Measurements from ENCODE around the gene SERPIND1. TPM values are rescaled to one million over a fixed set of nuclear protein-coding genes. Genes with fewer than 3 reads are reported as not detected.
A peak's percentile ranks its signal among the peaks of the same experiment; 100 is the strongest.

Gene SERPIND1
- total RNA-seq, 2 experiments from 2014 or later = not detected

DNA sequence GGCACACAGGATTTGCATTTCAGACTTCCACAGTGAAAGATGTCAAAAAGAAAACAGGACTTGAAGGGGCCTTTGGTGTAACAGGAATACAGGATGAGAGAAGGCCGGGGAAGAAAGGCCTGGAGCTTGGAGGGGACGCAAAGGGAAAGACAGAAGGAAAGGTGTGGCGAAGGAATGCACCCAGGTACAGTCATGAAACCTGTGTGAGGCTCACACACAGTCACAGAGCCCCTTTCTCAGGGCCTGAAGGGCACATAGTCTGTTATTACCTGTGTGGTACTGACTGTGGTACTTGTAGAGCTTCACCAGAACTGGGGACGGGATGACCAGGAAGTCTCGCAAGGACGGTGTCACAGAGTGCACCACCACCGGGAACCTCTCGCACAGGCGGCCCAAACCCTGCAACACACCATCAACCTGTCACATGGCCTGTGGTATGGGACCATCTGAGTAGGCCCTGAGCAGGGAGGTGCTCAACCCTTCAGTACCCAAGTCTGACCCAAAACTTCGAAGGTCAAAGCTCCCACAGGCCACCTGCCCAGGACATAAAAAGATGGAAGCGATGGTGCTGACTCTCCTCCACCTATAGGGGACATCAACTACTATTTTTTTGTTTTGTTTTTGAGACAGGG, 29.1 kb downstream of the SERPIND1 start:
- H3K4me1 Mint-ChIP-seq (ENCODE audit: low read depth) = peaks cover 6% of the 10 kb centered on the region
- intact Hi-C loops (cut with micrococcal nuclease) = no loop called here
- H3K36me3 Mint-ChIP-seq = peaks cover 49% of the 10 kb centered on the region
- no peak overlapping the region for H3K4me3 Mint-ChIP-seq
- no peaks in the 10 kb centered on the region for H3K9me3 Mint-ChIP-seq
- no peak for DNase-seq
- POLR2A ChIA-PET = no interaction called here
- no peak overlapping the region for H3K27ac Mint-ChIP-seq
- CTCF ChIA-PET = no interaction called here
- H3K27me3 Mint-ChIP-seq = no peaks in the 10 kb centered on the region

DNA sequence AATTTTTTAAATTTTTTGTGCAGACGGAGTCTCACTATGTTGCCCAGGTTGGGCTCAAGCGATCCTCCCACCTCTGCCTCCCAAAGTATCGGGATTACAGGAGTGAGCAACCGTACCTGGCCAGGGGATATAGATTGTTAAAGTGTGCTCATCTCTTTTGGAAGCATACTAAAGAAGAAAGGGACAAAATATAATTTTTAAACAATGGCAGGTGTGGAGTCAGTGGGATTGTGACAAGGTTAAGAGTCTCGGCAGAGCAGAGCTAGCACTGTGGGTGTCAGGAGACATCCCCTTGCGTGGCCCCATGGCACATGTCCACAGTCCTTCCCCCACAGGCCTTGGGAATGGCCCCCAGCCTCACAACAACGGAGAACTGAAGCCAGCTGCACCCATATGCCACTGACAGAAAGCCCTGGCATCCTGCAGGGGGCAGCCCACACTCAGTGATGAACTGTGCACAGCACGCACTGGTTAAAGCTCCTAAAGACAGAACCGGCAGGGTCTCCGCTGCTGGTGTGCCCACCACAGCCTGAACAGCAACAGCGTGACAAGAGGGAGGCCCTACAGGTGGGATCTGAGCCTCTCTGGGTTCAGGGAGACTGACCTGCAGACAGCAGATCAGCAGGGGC, 29.9 kb downstream of the SERPIND1 start:
- peaks cover 44% of the 10 kb centered on the region for H3K36me3 Mint-ChIP-seq
- POLR2A ChIA-PET = no interaction called here
- H3K4me3 Mint-ChIP-seq = no peak overlapping the region
- H3K9me3 Mint-ChIP-seq = no peaks in the 10 kb centered on the region
- CTCF ChIA-PET = interaction anchor here (1.0 to 1.2 kb wide), 2 partner anchors 10 to 117 kb away, joined by 3 to 4 read pairs; no protein-coding TSS in a partner anchor
- peak; percentile 56 for DNase-seq
- intact Hi-C loops (cut with micrococcal nuclease) = no loop called here
- no peaks in the 10 kb centered on the region for H3K27me3 Mint-ChIP-seq
- H3K4me1 Mint-ChIP-seq (ENCODE audit: low read depth) = peaks cover 6% of the 10 kb centered on the region
- H3K27ac Mint-ChIP-seq = no peak overlapping the region

DNA sequence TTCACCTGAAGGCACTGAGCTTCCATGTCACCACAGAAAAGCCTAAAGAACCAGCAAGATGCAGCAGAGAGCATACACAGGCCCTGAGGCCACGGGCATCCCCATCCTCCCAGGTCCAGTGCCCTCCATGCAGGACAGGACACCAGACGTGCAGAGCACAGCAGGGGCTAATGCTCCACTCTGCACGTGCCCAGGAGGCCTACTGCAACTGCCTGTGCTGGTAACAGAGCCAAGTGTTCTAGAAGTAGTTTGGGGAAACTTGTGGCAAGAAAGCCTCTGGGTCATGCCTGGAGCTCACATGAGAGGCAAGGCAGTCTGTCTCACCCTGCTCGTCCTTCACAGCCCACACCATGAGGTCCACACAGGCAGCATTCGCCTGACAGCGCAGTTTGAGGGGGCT, 30.7 kb downstream of the SERPIND1 start:
- H3K27me3 Mint-ChIP-seq = no peaks in the 10 kb centered on the region
- no peak overlapping the region for H3K4me3 Mint-ChIP-seq
- H3K4me1 Mint-ChIP-seq (ENCODE audit: low read depth) = peaks cover 6% of the 10 kb centered on the region
- intact Hi-C loops (cut with micrococcal nuclease) = no loop called here
- H3K36me3 Mint-ChIP-seq = peaks cover 41% of the 10 kb centered on the region
- no peaks in the 10 kb centered on the region for H3K9me3 Mint-ChIP-seq
- no peak overlapping the region for H3K27ac Mint-ChIP-seq
- ChIA-PET CTCF (interaction anchor here (1.2 kb wide), 1 partner anchor 11 kb away, joined by 4 read pairs; no protein-coding TSS in a partner anchor), POLR2A (no interaction called here)
- DNase-seq = no peak

DNA sequence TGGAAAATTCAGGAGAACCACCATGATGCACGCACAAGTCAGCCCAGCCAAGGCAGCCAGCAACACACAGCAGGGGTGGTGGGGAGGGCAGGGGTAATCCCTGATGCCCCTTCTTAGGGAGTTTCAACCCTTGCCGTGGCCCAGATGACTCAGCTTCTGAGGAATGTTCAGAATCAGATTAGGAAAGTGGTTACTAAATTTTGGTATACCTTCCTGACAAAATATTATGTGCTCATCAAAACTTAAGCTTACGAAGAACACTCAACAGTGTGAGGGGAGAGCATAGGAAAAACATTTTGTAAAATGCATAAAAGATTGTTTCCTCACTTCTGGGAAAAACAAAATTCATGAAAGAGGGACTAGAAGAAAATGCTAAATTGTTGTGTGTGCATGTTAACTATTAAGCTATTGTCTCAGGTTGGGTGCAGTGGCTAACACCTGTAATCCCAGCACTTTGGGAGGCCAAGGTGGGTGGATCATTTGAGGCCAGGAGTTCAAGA, 32.1 kb downstream of the SERPIND1 start:
- CTCF ChIA-PET = interaction anchor here (0.7 to 1.3 kb wide), 2 partner anchors 10 to 38 kb away, joined by 3 read pairs; no protein-coding TSS in a partner anchor
- no peak overlapping the region for H3K4me3 Mint-ChIP-seq

DNA sequence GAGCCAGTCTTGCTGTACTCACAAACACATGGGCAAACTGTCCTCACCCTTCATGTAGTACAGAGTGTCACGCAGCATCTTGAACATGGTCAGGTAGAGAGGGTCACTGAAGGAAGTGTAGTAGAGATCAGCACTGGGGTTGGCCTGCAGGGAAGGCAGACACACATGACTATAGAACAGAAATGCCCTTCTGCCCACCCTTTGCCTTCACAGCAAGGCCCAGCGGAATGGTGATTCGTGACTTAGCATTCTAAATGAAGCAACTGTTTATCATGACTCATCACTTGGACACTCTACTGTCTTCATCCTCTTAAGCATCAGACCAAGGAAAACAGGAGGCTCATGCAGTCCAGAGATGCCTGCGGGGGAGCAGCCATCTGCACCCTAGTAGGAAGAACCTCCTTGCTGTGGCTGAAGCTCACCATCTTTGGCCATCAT, 33.4 kb downstream of the SERPIND1 start:
- Mint-ChIP-seq H3K36me3 (peaks cover 49% of the 10 kb centered on the region), H3K4me1 (ENCODE audit: low read depth) (peaks cover 9% of the 10 kb centered on the region), H3K27me3 (no peaks in the 10 kb centered on the region), H3K4me3 (no peak overlapping the region), H3K27ac (no peak overlapping the region), H3K9me3 (no peaks in the 10 kb centered on the region)
- CTCF ChIA-PET = interaction anchor here (1.3 kb wide), 1 partner anchor 8 kb away, joined by 3 read pairs; no protein-coding TSS in a partner anchor
- DNase-seq = no peak
- POLR2A ChIA-PET = no interaction called here
- intact Hi-C loops (cut with micrococcal nuclease) = no loop called here

More for the DNA sequence above, 32.1 kb downstream of the SERPIND1 start:
- peaks cover 9% of the 10 kb centered on the region for H3K4me1 Mint-ChIP-seq (ENCODE audit: low read depth)
- no peak for DNase-seq
- peaks cover 44% of the 10 kb centered on the region for H3K36me3 Mint-ChIP-seq
- H3K27ac Mint-ChIP-seq = no peak overlapping the region
- intact Hi-C loops (cut with micrococcal nuclease) = no loop called here
- H3K9me3 Mint-ChIP-seq = no peaks in the 10 kb centered on the region
- POLR2A ChIA-PET = no interaction called here
- no peaks in the 10 kb centered on the region for H3K27me3 Mint-ChIP-seq

DNA sequence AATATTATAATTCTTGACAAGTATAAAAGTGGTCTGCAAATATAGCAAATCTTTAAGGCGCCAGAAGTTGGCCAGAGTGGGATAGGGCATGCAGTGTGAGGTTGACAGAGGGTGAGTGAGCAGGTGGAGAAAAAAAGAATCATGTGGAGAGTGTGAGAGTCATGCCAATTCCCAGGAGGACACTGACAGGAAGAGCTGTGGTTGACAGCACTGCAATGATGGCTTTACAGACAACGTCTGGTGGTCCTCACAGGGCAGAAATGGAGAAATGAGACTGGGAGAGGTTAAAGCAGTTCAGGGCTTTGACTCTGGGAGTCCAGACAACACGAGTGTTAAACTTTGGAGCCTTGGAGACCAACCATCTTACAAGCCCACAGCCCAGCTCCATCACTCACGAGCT, 34.9 kb downstream of the SERPIND1 start:
- Mint-ChIP-seq H3K27me3 (no peaks in the 10 kb centered on the region), H3K9me3 (no peaks in the 10 kb centered on the region), H3K36me3 (peaks cover 50% of the 10 kb centered on the region), H3K4me3 (no peak overlapping the region), H3K27ac (no peak overlapping the region), H3K4me1 (ENCODE audit: low read depth) (peaks cover 9% of the 10 kb centered on the region)
- intact Hi-C loops (cut with micrococcal nuclease) = no loop called here
- DNase-seq = no peak
- ChIA-PET POLR2A (no interaction called here), CTCF (interaction anchor here (0.8 kb wide), 1 partner anchor 77 kb away, joined by 3 read pairs; no protein-coding TSS in a partner anchor)

DNA sequence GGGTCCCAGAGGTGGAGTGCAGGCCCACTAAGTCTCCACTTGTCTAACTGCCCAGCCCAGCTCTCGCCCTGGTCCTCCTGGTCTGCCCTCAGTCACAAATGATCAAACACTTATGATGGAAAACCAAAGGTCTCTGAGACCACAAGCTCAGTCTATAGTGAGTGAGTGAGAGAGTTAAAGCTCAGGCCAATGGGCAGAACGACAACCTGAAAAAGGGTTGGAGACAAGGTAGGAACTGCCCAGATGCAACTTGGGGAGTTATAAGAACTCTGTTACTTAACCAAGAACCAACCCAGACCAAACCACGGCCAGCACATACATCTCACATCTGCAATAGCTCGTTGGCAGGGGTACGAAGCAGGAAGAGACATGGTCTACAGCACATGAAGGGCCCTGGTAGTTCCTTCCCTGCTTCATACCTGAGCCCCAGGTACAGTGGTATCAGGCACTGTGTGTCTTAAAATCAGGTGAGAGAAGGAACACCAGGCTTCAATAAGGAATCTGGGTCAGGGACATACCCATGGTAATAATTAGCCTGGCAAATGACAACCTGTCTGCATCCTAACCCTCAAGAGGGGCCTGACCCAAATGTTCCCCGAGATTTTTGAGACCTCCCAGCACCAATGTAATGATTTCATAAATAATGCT, 35.7 kb downstream of the SERPIND1 start:
- ChIA-PET CTCF (interaction anchor here (0.6 to 0.8 kb wide), 2 partner anchors 76 to 195 kb away, joined by 3 read pairs; no protein-coding TSS in a partner anchor), POLR2A (no interaction called here)
- no peak overlapping the region for H3K4me3 Mint-ChIP-seq

DNA sequence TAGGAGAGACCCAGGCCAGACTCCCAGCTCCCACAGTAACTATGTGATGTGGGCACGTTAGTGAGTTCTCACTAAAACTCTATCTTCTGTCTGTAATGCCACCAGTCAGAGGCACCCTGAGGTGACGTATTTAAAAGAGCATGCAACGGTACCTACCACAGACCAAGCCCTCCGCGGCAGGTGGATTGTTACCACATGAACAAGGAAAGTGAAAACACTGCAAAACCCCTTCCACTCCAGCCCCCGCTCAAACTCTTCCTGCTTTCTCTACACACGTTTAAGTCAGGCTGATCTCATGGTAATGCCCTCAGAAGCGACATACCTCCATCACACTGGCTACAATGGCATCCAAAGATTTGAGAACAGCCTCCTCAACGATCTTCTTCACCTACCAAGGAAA, 36.7 kb downstream of the SERPIND1 start:
- intact Hi-C loops (cut with micrococcal nuclease) = no loop called here
- Mint-ChIP-seq H3K4me1 (ENCODE audit: low read depth) (peaks cover 9% of the 10 kb centered on the region), H3K4me3 (no peak overlapping the region), H3K36me3 (peaks cover 37% of the 10 kb centered on the region), H3K27ac (no peak overlapping the region), H3K27me3 (no peaks in the 10 kb centered on the region), H3K9me3 (no peaks in the 10 kb centered on the region)
- ChIA-PET CTCF (no interaction called here), POLR2A (no interaction called here)
- no peak for DNase-seq

More for the DNA sequence above, 35.7 kb downstream of the SERPIND1 start:
- H3K4me1 Mint-ChIP-seq (ENCODE audit: low read depth) = peaks cover 9% of the 10 kb centered on the region
- DNase-seq = no peak
- H3K27me3 Mint-ChIP-seq = no peaks in the 10 kb centered on the region
- no peak overlapping the region for H3K27ac Mint-ChIP-seq
- H3K36me3 Mint-ChIP-seq = peaks cover 44% of the 10 kb centered on the region
- no peaks in the 10 kb centered on the region for H3K9me3 Mint-ChIP-seq
- intact Hi-C loops (cut with micrococcal nuclease) = no loop called here

DNA sequence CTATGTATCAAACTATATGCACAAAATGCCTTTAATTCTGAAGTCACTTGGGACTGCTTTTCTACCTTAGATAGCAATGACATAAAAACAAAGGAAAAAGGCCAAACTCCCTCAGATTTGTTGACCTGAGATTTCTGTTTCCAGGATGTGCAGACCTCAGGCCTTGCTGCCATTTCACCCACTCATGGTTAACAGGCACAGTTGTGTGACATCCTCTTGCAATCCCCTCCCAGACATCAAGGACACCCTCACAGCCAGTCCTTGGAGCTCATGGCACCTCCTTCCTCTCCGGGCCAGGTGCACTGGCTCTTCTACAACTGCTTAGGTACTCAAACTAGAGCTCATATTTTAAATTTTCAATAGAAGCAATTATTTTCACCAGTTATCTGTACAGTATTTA, 37.3 kb downstream of the SERPIND1 start:
- no peaks in the 10 kb centered on the region for H3K9me3 Mint-ChIP-seq
- peaks cover 4% of the 10 kb centered on the region for H3K4me1 Mint-ChIP-seq (ENCODE audit: low read depth)
- intact Hi-C loops (cut with micrococcal nuclease) = no loop called here
- H3K27me3 Mint-ChIP-seq = no peaks in the 10 kb centered on the region
- ChIA-PET POLR2A (no interaction called here), CTCF (no interaction called here)
- no peak overlapping the region for H3K27ac Mint-ChIP-seq
- H3K36me3 Mint-ChIP-seq = peaks cover 33% of the 10 kb centered on the region
- H3K4me3 Mint-ChIP-seq = no peak overlapping the region
- DNase-seq = no peak

DNA sequence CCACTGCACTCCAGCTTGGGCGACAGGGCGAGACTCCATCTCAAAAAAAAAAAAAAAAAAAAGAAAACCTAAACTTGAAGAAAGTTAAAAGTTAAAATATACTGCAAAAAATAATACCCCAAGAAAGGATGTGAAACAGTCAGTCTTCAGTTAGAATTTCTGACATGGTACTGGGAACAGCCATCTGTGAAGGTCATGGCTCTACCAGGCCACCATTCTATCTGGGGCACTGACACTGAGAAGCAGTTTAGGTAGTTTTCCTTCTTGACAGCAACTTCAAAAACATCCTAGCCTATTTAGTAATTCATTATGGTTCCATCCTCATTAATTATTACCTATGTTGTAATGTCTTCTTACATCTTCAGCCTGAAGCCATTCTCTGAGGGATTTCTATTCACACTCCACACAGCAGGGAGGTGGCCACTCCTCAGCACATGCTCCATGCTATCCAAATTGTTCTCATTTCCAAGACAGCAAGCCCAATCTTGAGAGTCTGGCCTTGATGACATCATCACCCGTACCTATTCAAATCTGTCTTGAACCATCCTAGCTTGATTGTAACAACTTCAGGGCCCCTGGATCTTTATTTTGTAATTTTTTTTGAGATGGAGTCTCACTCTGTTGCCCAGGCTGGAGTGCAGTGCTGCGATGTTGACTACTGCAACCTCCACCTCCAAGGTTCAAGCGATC, 38.2 kb downstream of the SERPIND1 start:
- Mint-ChIP-seq H3K27ac (no peak overlapping the region), H3K4me1 (ENCODE audit: low read depth) (peaks cover 2% of the 10 kb centered on the region), H3K36me3 (peaks cover 36% of the 10 kb centered on the region), H3K4me3 (no peak overlapping the region), H3K27me3 (no peaks in the 10 kb centered on the region), H3K9me3 (no peaks in the 10 kb centered on the region)
- DNase-seq = no peak
- intact Hi-C loops (cut with micrococcal nuclease) = no loop called here
- POLR2A ChIA-PET = no interaction called here
- CTCF ChIA-PET = interaction anchor here (0.8 kb wide), 1 partner anchor 28 kb away, joined by 3 read pairs; no protein-coding TSS in a partner anchor

DNA sequence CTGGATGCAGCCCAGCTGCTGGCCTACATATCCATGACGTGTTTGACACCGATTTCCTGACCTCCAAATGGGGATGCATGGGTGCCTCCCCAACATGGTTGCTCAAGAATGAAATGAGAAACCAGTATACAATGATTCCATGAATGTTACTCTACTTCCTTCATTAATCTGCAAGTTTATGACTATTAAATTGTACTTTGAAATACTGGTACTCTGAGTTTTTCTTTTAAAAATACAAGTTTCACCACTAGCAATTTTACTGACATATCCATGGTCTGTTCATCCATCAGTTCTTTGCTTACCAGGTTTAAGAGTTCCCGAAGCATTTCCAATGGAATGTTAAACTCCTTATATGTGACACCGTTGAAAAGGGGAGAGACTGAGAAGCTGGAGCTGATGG, 39.1 kb downstream of the SERPIND1 start:
- ChIA-PET CTCF (no interaction called here), POLR2A (no interaction called here)
- DNase-seq = no peak
- Mint-ChIP-seq H3K9me3 (no peaks in the 10 kb centered on the region), H3K27me3 (no peaks in the 10 kb centered on the region), H3K4me1 (ENCODE audit: low read depth) (peaks cover 2% of the 10 kb centered on the region), H3K36me3 (peaks cover 34% of the 10 kb centered on the region), H3K4me3 (no peak overlapping the region), H3K27ac (no peak overlapping the region)
- intact Hi-C loops (cut with micrococcal nuclease) = no loop called here

DNA sequence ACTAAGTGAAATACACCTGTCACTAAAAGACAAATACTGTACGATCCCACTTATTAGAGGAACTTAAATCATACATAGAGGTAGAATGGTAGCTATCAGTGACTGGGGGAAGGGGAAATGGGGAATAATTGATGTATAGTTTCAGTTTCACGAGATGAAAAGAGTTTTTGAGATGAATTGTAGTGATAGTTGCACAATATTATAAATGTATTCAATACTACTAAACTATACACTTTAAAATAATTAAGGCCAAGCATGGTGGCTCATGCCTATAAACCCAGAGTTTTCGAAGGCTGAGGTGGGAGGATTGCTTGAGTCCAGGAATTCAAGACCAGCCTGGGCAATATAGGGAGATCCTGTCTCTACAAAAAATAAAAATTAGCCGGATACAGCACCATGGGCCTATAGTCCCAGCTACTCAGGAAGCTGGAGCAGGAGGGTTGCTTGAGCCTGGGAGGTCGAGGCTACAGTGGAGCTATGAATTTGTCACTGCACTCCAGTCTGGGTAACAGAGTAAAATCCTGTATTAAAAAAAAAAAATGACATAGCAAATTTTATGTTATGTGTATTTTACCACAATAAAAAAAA, 40.4 kb downstream of the SERPIND1 start:
- H3K4me3 Mint-ChIP-seq = no peak overlapping the region
- H3K36me3 Mint-ChIP-seq = peaks cover 34% of the 10 kb centered on the region
- DNase-seq = no peak
- intact Hi-C loops (cut with micrococcal nuclease) = no loop called here
- H3K27ac Mint-ChIP-seq = no peak overlapping the region
- H3K4me1 Mint-ChIP-seq (ENCODE audit: low read depth) = peaks cover 2% of the 10 kb centered on the region
- ChIA-PET CTCF (interaction anchor here (1.0 kb wide), 1 partner anchor 30 kb away, joined by 3 read pairs; no protein-coding TSS in a partner anchor), POLR2A (no interaction called here)
- no peaks in the 10 kb centered on the region for H3K27me3 Mint-ChIP-seq
- no peaks in the 10 kb centered on the region for H3K9me3 Mint-ChIP-seq
